Fibroblast of skin of right quadriceps (primary cell): Measurements from ENCODE around the gene TMEFF1.

ENCODE experiments used
- DNase-seq: peaks from one replicate; pipeline ENCODE4 v3.0.0-alpha.2; 2013

Gene TMEFF1

DNA sequence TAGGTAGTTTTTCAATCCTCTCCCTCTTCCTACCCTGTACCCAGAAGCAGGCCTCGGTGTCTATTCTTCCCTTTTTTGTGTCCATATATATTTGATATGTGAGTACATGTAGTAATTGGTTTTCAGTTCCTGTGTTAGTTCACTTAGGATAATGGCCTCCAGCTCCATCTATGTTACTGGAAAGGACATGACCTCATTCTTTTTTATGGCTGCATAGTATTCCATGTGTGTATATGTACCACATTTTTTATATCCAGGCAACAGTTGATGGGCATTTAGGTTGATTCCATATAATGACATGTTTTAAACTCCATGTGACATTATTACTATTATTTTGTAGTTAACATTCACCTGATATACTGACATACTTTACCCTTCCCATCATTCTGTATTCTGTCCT, 154.0 kb downstream of the TMEFF1 start:
- DNase-seq = no peak
